Measurements from ENCODE around the gene SELENOV. TPM values are rescaled to one million over a fixed set of nuclear protein-coding genes. Genes with fewer than 3 reads are reported as not detected.
A peak's percentile ranks its signal among the peaks of the same experiment; 100 is the strongest.

SELENOV gene
- total and polyA plus RNA-seq, 9 of the 15 experiments (the other 6 are each of a cell fraction or from before 2014, with no cell fraction given), result 0.04 to 0.09 (median 0.06) TPM; not detected in 4

GRCh38 chr19:39532233-39533002 lies 17.5 kb downstream of the SELENOV start, which contains the start of gene EID2B (continued):
- TF ChIP-seq, protein P1, sequence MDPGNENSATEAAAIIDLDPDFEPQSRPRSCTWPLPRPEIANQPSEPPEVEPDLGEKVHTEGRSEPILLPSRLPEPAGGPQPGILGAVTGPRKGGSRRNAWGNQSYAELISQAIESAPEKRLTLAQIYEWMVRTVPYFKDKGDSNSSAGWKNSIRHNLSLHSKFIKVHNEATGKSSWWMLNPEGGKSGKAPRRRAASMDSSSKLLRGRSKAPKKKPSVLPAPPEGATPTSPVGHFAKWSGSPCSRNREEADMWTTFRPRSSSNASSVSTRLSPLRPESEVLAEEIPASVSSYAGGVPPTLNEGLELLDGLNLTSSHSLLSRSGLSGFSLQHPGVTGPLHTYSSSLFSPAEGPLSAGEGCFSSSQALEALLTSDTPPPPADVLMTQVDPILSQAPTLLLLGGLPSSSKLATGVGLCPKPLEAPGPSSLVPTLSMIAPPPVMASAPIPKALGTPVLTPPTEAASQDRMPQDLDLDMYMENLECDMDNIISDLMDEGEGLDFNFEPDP (CRISPR knock-in tag; IDR thresholded peaks at IDR 0.05), result no peak
- no peak for TF ChIP-seq YBX1 (IDR thresholded peaks at IDR 0.05)
- peak; percentile 86; the same call in 1 of the 2 replicates for TF ChIP-seq PHF8 (IDR thresholded peaks at IDR 0.05; ENCODE audit: borderline replicate concordance, low read length)
- TF ChIP-seq FOXK1 (CRISPR knock-in tag; IDR thresholded peaks at IDR 0.05; ENCODE audit: borderline replicate concordance), result no peak
- no peak for TF ChIP-seq ZNF408 (CRISPR knock-in tag; IDR thresholded peaks at IDR 0.05; ENCODE audit: low read depth)
- no peak for TF ChIP-seq CHD2 (IDR thresholded peaks at IDR 0.05; ENCODE audit: low read depth, low read length)
- TF ChIP-seq SREBF2 (CRISPR knock-in tag; IDR thresholded peaks at IDR 0.05), result no peak
- TF ChIP-seq ZNF174 (CRISPR knock-in tag; IDR thresholded peaks at IDR 0.05), result no peak
- TF ChIP-seq ZBTB7A (IDR thresholded peaks at IDR 0.05; ENCODE audit: borderline replicate concordance, control insufficient read depth, low read depth, low read length), result no peak
- no peak for TF ChIP-seq ADNP (tag; IDR thresholded peaks at IDR 0.05)
- TF ChIP-seq CUX1 (CRISPR knock-in tag; IDR thresholded peaks at IDR 0.05), result no peak
- TF ChIP-seq SRSF7 (optimal IDR thresholded peaks at IDR 0.05; ENCODE audit: low read depth, low read length), result no peak
- no peak for TF ChIP-seq NR2F6 (CRISPR knock-in tag; IDR thresholded peaks at IDR 0.05)
- TF ChIP-seq HOXB6 (CRISPR knock-in tag; IDR thresholded peaks at IDR 0.05; ENCODE audit: borderline replicate concordance), result no peak
- no peak for TF ChIP-seq LARP7 (IDR thresholded peaks at IDR 0.05)
- no peak for TF ChIP-seq FOXM1 (IDR thresholded peaks at IDR 0.05; ENCODE audit: low read depth)
- TF ChIP-seq FOXM1 (CRISPR knock-in tag; IDR thresholded peaks at IDR 0.05; ENCODE audit: low read depth), result no peak
- TF ChIP-seq, protein P2, sequence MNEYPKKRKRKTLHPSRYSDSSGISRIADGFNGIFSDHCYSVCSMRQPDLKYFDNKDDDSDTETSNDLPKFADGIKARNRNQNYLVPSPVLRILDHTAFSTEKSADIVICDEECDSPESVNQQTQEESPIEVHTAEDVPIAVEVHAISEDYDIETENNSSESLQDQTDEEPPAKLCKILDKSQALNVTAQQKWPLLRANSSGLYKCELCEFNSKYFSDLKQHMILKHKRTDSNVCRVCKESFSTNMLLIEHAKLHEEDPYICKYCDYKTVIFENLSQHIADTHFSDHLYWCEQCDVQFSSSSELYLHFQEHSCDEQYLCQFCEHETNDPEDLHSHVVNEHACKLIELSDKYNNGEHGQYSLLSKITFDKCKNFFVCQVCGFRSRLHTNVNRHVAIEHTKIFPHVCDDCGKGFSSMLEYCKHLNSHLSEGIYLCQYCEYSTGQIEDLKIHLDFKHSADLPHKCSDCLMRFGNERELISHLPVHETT (CRISPR knock-in tag; conservative IDR thresholded peaks at IDR 0.05 in 1 of 2, IDR thresholded peaks at IDR 0.05 in 1 of 2), result no peak
- TF ChIP-seq HNRNPLL (IDR thresholded peaks at IDR 0.05; ENCODE audit: low read depth, low read length, poor library complexity, severe bottlenecking), result peak; percentile 79

All from K562 (cell line).